ENCODE results near the gene REXO1. TPM values are rescaled to one million over a fixed set of nuclear protein-coding genes. Genes with fewer than 3 reads are reported as not detected.

The REXO1 gene
- total RNA-seq, 1 donor from 2014 or later: 39.3 TPM

- no peak for TF ChIP-seq CTCF (IDR thresholded peaks at IDR 0.05)
- H3K27ac Mint-ChIP-seq (ENCODE audit: unreplicated experiment): peak overlapping the region; percentile 86
These were observed 14.4 kb upstream of the REXO1 start for GRCh38 chr19:1862424-1863327.

GRCh38 chr19:1862068-1862423, 13.8 kb upstream of the REXO1 start:
- Mint-ChIP-seq H3K4me3 (ENCODE audit: unreplicated experiment) (peak overlapping the region; percentile 90), H3K27me3 (ENCODE audit: unreplicated experiment) (no peaks in the 10 kb centered on the region), H3K36me3 (ENCODE audit: unreplicated experiment) (no peaks in the 10 kb centered on the region), H3K4me1 (ENCODE audit: unreplicated experiment) (peaks cover 48% of the 10 kb centered on the region), H3K27ac (ENCODE audit: unreplicated experiment) (peak overlapping the region; percentile 86), H3K9me3 (ENCODE audit: unreplicated experiment) (no peaks in the 10 kb centered on the region)
- TF ChIP-seq CTCF (IDR thresholded peaks at IDR 0.05): no peak
- no peak for DNase-seq (ENCODE audit: extremely low spot score, unreplicated experiment)

More at GRCh38 chr19:1862424-1863327, 14.4 kb upstream of the REXO1 start:
- H3K36me3 Mint-ChIP-seq (ENCODE audit: unreplicated experiment): no peaks in the 10 kb centered on the region
- peak overlapping the region; percentile 90 for H3K4me3 Mint-ChIP-seq (ENCODE audit: unreplicated experiment)
- H3K27me3 Mint-ChIP-seq (ENCODE audit: unreplicated experiment): no peaks in the 10 kb centered on the region
- H3K9me3 Mint-ChIP-seq (ENCODE audit: unreplicated experiment): no peaks in the 10 kb centered on the region
- H3K4me1 Mint-ChIP-seq (ENCODE audit: unreplicated experiment): peaks cover 44% of the 10 kb centered on the region
- DNase-seq (ENCODE audit: extremely low spot score, unreplicated experiment): no peak

GRCh38 chr19:1861599-1862031, 13.3 kb upstream of the REXO1 start:
- TF ChIP-seq CTCF (IDR thresholded peaks at IDR 0.05): no peak
- Mint-ChIP-seq H3K4me1 (ENCODE audit: unreplicated experiment) (peaks cover 46% of the 10 kb centered on the region), H3K27me3 (ENCODE audit: unreplicated experiment) (no peaks in the 10 kb centered on the region), H3K27ac (ENCODE audit: unreplicated experiment) (peak overlapping the region; percentile 86), H3K9me3 (ENCODE audit: unreplicated experiment) (no peaks in the 10 kb centered on the region), H3K36me3 (ENCODE audit: unreplicated experiment) (no peaks in the 10 kb centered on the region), H3K4me3 (ENCODE audit: unreplicated experiment) (peak overlapping the region; percentile 90)
- no peak for DNase-seq (ENCODE audit: extremely low spot score, unreplicated experiment)

- no peaks in the 10 kb centered on the region for H3K9me3 Mint-ChIP-seq (ENCODE audit: unreplicated experiment)
- no peaks in the 10 kb centered on the region for H3K36me3 Mint-ChIP-seq (ENCODE audit: unreplicated experiment)
- TF ChIP-seq CTCF (IDR thresholded peaks at IDR 0.05): no peak
- H3K4me1 Mint-ChIP-seq (ENCODE audit: unreplicated experiment): peaks cover 52% of the 10 kb centered on the region
- peak overlapping the region; percentile 90 for H3K4me3 Mint-ChIP-seq (ENCODE audit: unreplicated experiment)
- H3K27me3 Mint-ChIP-seq (ENCODE audit: unreplicated experiment): no peaks in the 10 kb centered on the region
- peak overlapping the region; percentile 86 for H3K27ac Mint-ChIP-seq (ENCODE audit: unreplicated experiment)
- DNase-seq (ENCODE audit: extremely low spot score, unreplicated experiment): no peak
These were observed 12.7 kb upstream of the REXO1 start for GRCh38 chr19:1860821-1861598.
